H1 (cell line): ENCODE measurements around the gene NHP2. TPM values are rescaled to one million over a fixed set of nuclear protein-coding genes. Genes with fewer than 3 reads are reported as not detected.

Source experiments
- CTCF ChIA-PET: fragments of 300-600 bp; sonication (Branson Sonifier 250); formaldehyde crosslinking; loops from one replicate; lab custom pipeline; 2021; ENCODE audit not compliant: partially characterized antibody; lab: Charles Lee
- POLR2A ChIA-PET: fragments of 300-600 bp; sonication (Branson Sonifier 250); formaldehyde crosslinking; loops from one replicate; lab custom pipeline; 2021; ENCODE audit warnings: inconsistent platforms; ENCODE audit not compliant: partially characterized antibody; lab: Charles Lee
- DNase-seq, 2 experiments: peaks; one replicate each; pipeline versions ENCODE4 v3.0.0 to v3.0.0-alpha.2; 2010 to 2022; ENCODE audit warnings: low spot score in 2 of 2, low read depth in 1 of 2, mixed read lengths in 1 of 2
- FAIRE-seq: peaks from 2 replicates; lab custom pipeline; 2011; peaks lifted over from hg19 to GRCh38; lab: Jason Lieb, UNC
- H2AFZ ChIP-seq: 2 replicates; pipeline ENCODE4 v1.8.1; 2012; ENCODE audit warnings: low read length, inconsistent platforms
- H2AK5ac ChIP-seq: 2 replicates; pipeline ENCODE4 v1.6.1; 2013; ENCODE audit warnings: low read depth, low read length
- H2BK120ac ChIP-seq: replicated peaks from 2 replicates; pipeline ENCODE3; 2013; ENCODE audit warnings: low read depth, low read length, inconsistent platforms
- H2BK12ac ChIP-seq: 2 replicates; pipeline ENCODE4 v1.6.1; 2013; ENCODE audit warnings: low read depth, low read length
- H2BK15ac ChIP-seq: 2 replicates; pipeline ENCODE4 v1.6.1; 2013; ENCODE audit warnings: low read length
- H2BK20ac ChIP-seq: 2 replicates; pipeline ENCODE4 v1.6.1; 2013; ENCODE audit warnings: low read length
- H2BK5ac ChIP-seq: 2 replicates; pipeline ENCODE4 v1.6.1; 2013; ENCODE audit warnings: low read depth, low read length
- H3K14ac ChIP-seq: 2 replicates; pipeline ENCODE4 v1.6.1; 2013; ENCODE audit warnings: inconsistent platforms; ENCODE audit not compliant: insufficient read length
- H3K18ac ChIP-seq: 2 replicates; pipeline ENCODE4 v1.6.1; 2013; ENCODE audit warnings: low read length; ENCODE audit errors: extremely low read depth
- H3K23ac ChIP-seq: 2 replicates; pipeline ENCODE4 v1.6.1; 2013; ENCODE audit warnings: inconsistent platforms; ENCODE audit not compliant: insufficient read length
- H3K23me2 ChIP-seq: 2 replicates; pipeline ENCODE4 v1.6.1; 2013; ENCODE audit warnings: low read depth, low read length
- H3K27ac ChIP-seq: 2 replicates; pipeline ENCODE4 v1.6.1; 2011; ENCODE audit warnings: low read depth, low read length, inconsistent platforms
- H3K27me3 ChIP-seq, 4 experiments: replicated peaks in 1 of 4; 1 replicate in 1 of 4; 2 replicates in 3 of 4; pipeline versions ENCODE4 v1.6.1 to v1.8.1; 2011 to 2013; ENCODE audit warnings: low read length in 3 of 4, mild to moderate bottlenecking in 3 of 4, inconsistent platforms in 2 of 4, mixed read lengths in 2 of 4, moderate library complexity in 1 of 4; ENCODE audit not compliant: control insufficient read depth in 3 of 4, insufficient read depth in 3 of 4; ENCODE audit errors: extremely low read depth in 1 of 4
- H3K36me3 ChIP-seq, 4 experiments: 2 replicates each; pipeline versions ENCODE4 v1.6.1 to v1.8.1; 2011 to 2013; ENCODE audit warnings: mild to moderate bottlenecking in 4 of 4, low read length in 3 of 4, moderate library complexity in 2 of 4, control low read depth in 1 of 4, inconsistent platforms in 1 of 4; ENCODE audit not compliant: insufficient read depth in 4 of 4, control insufficient read depth in 2 of 4
- H3K4ac ChIP-seq: replicated peaks from 2 replicates; pipeline ENCODE3; 2013; ENCODE audit warnings: low read length, low read depth, mixed read lengths, inconsistent platforms; ENCODE audit not compliant: insufficient read length
- H3K4me1 ChIP-seq, 4 experiments: replicated peaks in 1 of 4; 1 replicate in 1 of 4; 2 replicates in 3 of 4; pipeline versions ENCODE4 v1.6.1 to v1.8.1; 2011 to 2013; ENCODE audit warnings: low read length in 3 of 4, inconsistent platforms in 2 of 4, mixed read lengths in 1 of 4; ENCODE audit not compliant: insufficient read depth in 4 of 4, control insufficient read depth in 3 of 4
- H3K4me2 ChIP-seq, 2 experiments: 2 replicates each; pipeline versions ENCODE4 v1.6.1 to v1.8.1; 2011 to 2013; ENCODE audit warnings: low read depth in 2 of 2, low read length in 2 of 2, control low read depth in 1 of 2, inconsistent platforms in 1 of 2, mild to moderate bottlenecking in 1 of 2; ENCODE audit not compliant: insufficient read depth in 1 of 2
- H3K4me3 ChIP-seq, 4 experiments: fragments of 200-600, 300-600 bp in 1 of 4; sonication (generic), shearing (Covaris generic), sonication (Bioruptor Twin) in 1 of 4; 2 replicates each; pipeline versions ENCODE4 v1.5.1 to v1.8.1; 2011 to 2016; ENCODE audit warnings: low read length in 4 of 4, low read depth in 3 of 4, control low read depth in 2 of 4, inconsistent platforms in 2 of 4, mild to moderate bottlenecking in 2 of 4, mixed read lengths in 1 of 4, moderate library complexity in 1 of 4; ENCODE audit not compliant: insufficient read depth in 2 of 4; ENCODE audit errors: extremely low read depth in 1 of 4
- H3K56ac ChIP-seq: replicated peaks from 2 replicates; pipeline ENCODE3; 2013; ENCODE audit warnings: low read depth, mild to moderate bottlenecking, mixed read lengths, low read length, inconsistent platforms; ENCODE audit not compliant: insufficient read length
- H3K79me1 ChIP-seq: 2 replicates; pipeline ENCODE4 v1.6.1; 2013; ENCODE audit warnings: low read depth, low read length, control low read depth
- H3K79me2 ChIP-seq, 2 experiments: 2 replicates each; pipeline versions ENCODE4 v1.6.1 to v1.8.1; 2012 to 2013; ENCODE audit warnings: low read length in 2 of 2, mild to moderate bottlenecking in 2 of 2, inconsistent platforms in 1 of 2; ENCODE audit not compliant: insufficient read depth in 2 of 2, control insufficient read depth in 1 of 2
- H3K9ac ChIP-seq, 4 experiments: replicated peaks in 1 of 4; 1 replicate in 1 of 4; 2 replicates in 3 of 4; pipeline versions ENCODE4 v1.6.1 to v1.8.1; 2011 to 2013; ENCODE audit warnings: low read depth in 3 of 4, low read length in 3 of 4, control low read depth in 2 of 4, mild to moderate bottlenecking in 2 of 4, moderate library complexity in 2 of 4, inconsistent platforms in 1 of 4; ENCODE audit errors: extremely low read depth in 1 of 4
- H3K9me3 ChIP-seq, 2 experiments: 2 replicates each; pipeline versions ENCODE4 v1.6.1 to v1.8.1; 2012 to 2013; ENCODE audit warnings: mild to moderate bottlenecking in 2 of 2, moderate library complexity in 2 of 2, control low read depth in 1 of 2, inconsistent platforms in 1 of 2, low read depth in 1 of 2, low read length in 1 of 2, mixed read lengths in 1 of 2; ENCODE audit not compliant: insufficient read depth in 2 of 2
- H4K20me1 ChIP-seq, 2 experiments: replicated peaks in 1 of 2; 2 replicates each; pipeline versions ENCODE3 to v1.8.1; 2011 to 2013; ENCODE audit warnings: inconsistent platforms in 2 of 2, low read length in 2 of 2, mild to moderate bottlenecking in 1 of 2; ENCODE audit not compliant: insufficient read depth in 2 of 2, control insufficient read depth in 1 of 2
- H4K5ac ChIP-seq: 2 replicates; pipeline ENCODE4 v1.6.1; 2013; ENCODE audit warnings: low read length, low read depth, mixed read lengths, inconsistent platforms; ENCODE audit not compliant: insufficient read length
- H4K8ac ChIP-seq: 2 replicates; pipeline ENCODE4 v1.8.0; 2013; ENCODE audit warnings: mild to moderate bottlenecking, moderate library complexity, low read length, inconsistent platforms; ENCODE audit not compliant: insufficient read depth; ENCODE audit errors: extremely low read depth
- H4K91ac ChIP-seq: replicated peaks from 2 replicates; pipeline ENCODE3; 2013; ENCODE audit warnings: low read length, mixed read lengths, inconsistent platforms; ENCODE audit not compliant: insufficient read length
- CREB1 ChIP-seq: IDR thresholded peaks from 2 replicates; pipeline ENCODE4 v1.6.1; 2012; ENCODE audit warnings: inconsistent platforms
- EGR1 ChIP-seq: IDR thresholded peaks from 2 replicates; pipeline ENCODE4 v1.6.1; 2011; ENCODE audit warnings: low read depth, low read length, borderline replicate concordance
- POLR2AphosphoS5 ChIP-seq: IDR thresholded peaks from 2 replicates; pipeline ENCODE4 v1.6.1; 2011; ENCODE audit warnings: low read depth, low read length
- SIN3A ChIP-seq, 2 experiments: IDR thresholded peaks in 1 of 2; conservative IDR thresholded peaks in 1 of 2; 2 replicates each; pipeline ENCODE4 v1.6.1; 2011 to 2012; ENCODE audit warnings: low read length in 2 of 2, improper control_type of control experiment in 1 of 2, low read depth in 1 of 2, mild to moderate bottlenecking in 1 of 2
- SUZ12 ChIP-seq: fragments of 200-600 bp; sonication (generic); IDR thresholded peaks from 2 replicates; pipeline ENCODE4 v1.6.1; 2012; ENCODE audit warnings: mild to moderate bottlenecking, inconsistent platforms, low read length, moderate library complexity, mixed read lengths
- TAF7 ChIP-seq: optimal IDR thresholded peaks from 2 replicates; pipeline ENCODE3; 2011; ENCODE audit warnings: low read depth, mild to moderate bottlenecking, inconsistent platforms, low read length, moderate library complexity, borderline replicate concordance
- TCF12 ChIP-seq: IDR thresholded peaks from 2 replicates; pipeline ENCODE4 v1.6.1; 2011; ENCODE audit warnings: low read depth, mild to moderate bottlenecking, low read length
- WGBS, 2 experiments: shearing (Covaris generic) in 1 of 2; methylation state at CpG; one replicate each; pipeline versions ENCODE4 v1.1.6 to v1.1.7; 2013 to 2015; ENCODE audit warnings: low lambda C conversion rate in 2 of 2, mixed read lengths in 2 of 2, inconsistent platforms in 1 of 2, low coverage in 1 of 2, missing lambda C conversion rate in 1 of 2; ENCODE audit not compliant: insufficient replicate concordance in 2 of 2, insufficient coverage in 1 of 2, insufficient read length in 1 of 2; ENCODE audit errors: extremely low coverage in 1 of 2, missing lambda C conversion rate in 1 of 2; 5-methylcytosine and 5-hydroxymethylcytosine counted together
- polyA plus RNA-seq, 7 experiments: library from polyadenylated mRNA; depleted of rRNA in 3 of 7; stranded (reverse) in 5 of 7; unstranded in 2 of 7; fragments of >200 nt in 5 of 7; fragments of 200-250 nt in 2 of 7; gene quantifications; 1 replicate in 5 of 7; 2 replicates in 1 of 7; 4 replicates in 1 of 7; pipeline versions ENCODE4 v1.2.1 to v1.2.3, GENCODE V29; 2011 to 2013; ENCODE audit warnings: missing spikeins in 2 of 7, mixed read lengths in 2 of 7
- total RNA-seq: library from RNA; stranded (reverse); fragmentation: NEBNext Ultra II Directional; extraction: Animal tissue kit (Norgen Biotek cat#: 25700); gene quantifications from 2 replicates; pipeline ENCODE4 v1.2.1, GENCODE V29; 2021
- TF ChIP-seq, protein P1 (sequence below), 3 experiments: IDR thresholded peaks; 1 replicate in 2 of 3; 2 replicates in 1 of 3; pipeline versions ENCODE4 v1.5.1 to v1.6.1; 2011; ENCODE audit warnings: low read length in 3 of 3, mild to moderate bottlenecking in 3 of 3, inconsistent platforms in 2 of 3, low read depth in 1 of 3, moderate library complexity in 1 of 3; ENCODE audit not compliant: insufficient read depth in 1 of 3; ENCODE audit errors: control extremely low read depth in 1 of 3

Gene NHP2
- total and polyA plus RNA-seq, 2 of the 8 experiments (the other 6 are each of a cell fraction or from before 2014, with no cell fraction given): 241 to 263 TPM

DNA sequence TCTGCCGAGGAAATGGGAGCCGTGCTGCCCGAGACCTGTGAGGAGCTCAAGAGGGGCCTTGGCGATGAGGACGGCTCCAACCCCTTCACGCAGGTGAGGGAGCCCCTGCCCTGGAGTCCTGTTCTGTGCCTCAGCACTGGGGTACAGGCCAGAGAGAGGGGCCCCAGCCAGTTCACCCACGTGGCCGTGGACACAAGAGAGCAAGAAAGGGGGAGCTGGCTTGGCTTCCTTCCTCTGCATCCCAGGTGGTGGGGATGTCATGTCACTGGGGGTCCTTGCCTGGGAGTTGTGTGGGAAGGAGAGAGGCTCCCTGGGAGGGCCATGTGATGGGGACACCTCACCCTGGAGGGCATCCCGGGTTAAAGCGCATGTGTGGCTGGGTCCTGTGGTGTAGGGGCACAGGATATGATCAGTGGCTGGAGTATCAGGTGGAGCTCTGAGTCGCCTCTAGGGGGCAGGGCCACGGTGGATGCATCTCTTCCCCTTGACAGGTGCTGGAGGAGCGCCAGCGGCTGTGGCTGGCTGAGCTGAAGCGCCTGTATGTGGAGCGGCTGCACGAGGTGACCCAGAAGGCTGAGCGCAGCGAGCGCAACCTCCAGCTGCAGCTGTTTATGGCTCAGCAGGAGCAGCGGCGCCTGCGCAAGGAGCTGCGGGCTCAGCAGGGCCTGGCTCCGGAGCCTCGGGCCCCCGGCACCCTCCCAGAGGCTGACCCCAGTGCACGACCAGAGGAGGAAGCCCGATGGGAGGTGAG, 32.9 kb downstream of the NHP2 start:
- FAIRE-seq: no peak
- no peak overlapping the region for H2BK20ac ChIP-seq
- H2AFZ ChIP-seq: no peak overlapping the region
- 86% methylated on average over 25 of the region's 29 CpGs; no CpG with 5 or more reads in 1 of the 2 experiments for WGBS, 2 experiments
- peak overlapping the region; percentile 96 for H2BK5ac ChIP-seq
- no peak overlapping the region for H4K5ac ChIP-seq
- no peak overlapping the region for H3K9ac ChIP-seq
- H3K23me2 ChIP-seq: peaks cover 2% of the 10 kb centered on the region; the same call in 1 of the 2 replicates
- H4K20me1 ChIP-seq: peaks cover 7 to 17% of the 10 kb centered on the region in 2 experiments
- no peak overlapping the region for H4K8ac ChIP-seq
- no peak overlapping the region for H3K18ac ChIP-seq
- H3K56ac ChIP-seq: no peak overlapping the region
- H3K4me1 ChIP-seq: peaks cover 11 to 66% (median 38%) of the 10 kb centered on the region in 4 experiments
- peak; percentile 41 to 77 for DNase-seq
- no peak overlapping the region for H3K4ac ChIP-seq
- H2BK120ac ChIP-seq: no peak overlapping the region
- no peaks in the 10 kb centered on the region for H3K9me3 ChIP-seq
- no peak overlapping the region for H3K4me2 ChIP-seq
- peak overlapping the region; percentile 30; the same call in 1 of the 2 replicates for H2AK5ac ChIP-seq
- ChIA-PET CTCF (interaction anchor here (0.6 to 12.9 kb wide), 24 partner anchors 9 to 609 kb away, joined by 3 to 189 read pairs (median 6); partner anchors contain the start of genes NHP2, RMND5B and ZNF354A), POLR2A (interaction anchor here (0.7 to 40.7 kb wide), 8 partner anchors 4 to 666 kb away, joined by 3 to 1250 read pairs (median 4); partner anchors contain the start of genes HNRNPAB, N4BP3, NHP2 and RMND5B)
- no peak overlapping the region for H3K23ac ChIP-seq
- peaks cover 9 to 29% (median 20%) of the 10 kb centered on the region in 4 experiments; a peak in 7 of 8 replicates for H3K36me3 ChIP-seq
- H3K27me3 ChIP-seq: no peaks in the 10 kb centered on the region
- peaks cover 22% of the 10 kb centered on the region for H3K79me1 ChIP-seq
- H4K91ac ChIP-seq: no peak overlapping the region
- H3K14ac ChIP-seq: no peak overlapping the region
- H2BK12ac ChIP-seq: no peak overlapping the region; the same call in 1 of the 2 replicates
- H3K79me2 ChIP-seq: peaks cover 10 to 56% of the 10 kb centered on the region in 2 experiments; a peak in 3 of 4 replicates
- H3K4me3 ChIP-seq: no peak overlapping the region
- H2BK15ac ChIP-seq: no peak overlapping the region
- no peak overlapping the region; the same call in 1 of the 2 replicates for H3K27ac ChIP-seq
- TF ChIP-seq EGR1 (peak; percentile 77), SIN3A (conservative IDR thresholded peaks at IDR 0.05 in 1 of 2, IDR thresholded peaks at IDR 0.05 in 1 of 2; ENCODE audit: low read depth in 1 of 2, low read length in 2 of 2) (peak; percentile 42 to 70; a peak in 2 of 4 replicates), SUZ12 (no peak), CREB1 (0 out of 2 replicates have a peak, but pooled peaks have one; percentile 31), TAF7 (no peak), TCF12 (0 out of 2 replicates have a peak, but pooled peaks have one; percentile 27), POLR2AphosphoS5 (peak; percentile 42; the same call in 1 of the 2 replicates)
- TF ChIP-seq, protein P1, sequence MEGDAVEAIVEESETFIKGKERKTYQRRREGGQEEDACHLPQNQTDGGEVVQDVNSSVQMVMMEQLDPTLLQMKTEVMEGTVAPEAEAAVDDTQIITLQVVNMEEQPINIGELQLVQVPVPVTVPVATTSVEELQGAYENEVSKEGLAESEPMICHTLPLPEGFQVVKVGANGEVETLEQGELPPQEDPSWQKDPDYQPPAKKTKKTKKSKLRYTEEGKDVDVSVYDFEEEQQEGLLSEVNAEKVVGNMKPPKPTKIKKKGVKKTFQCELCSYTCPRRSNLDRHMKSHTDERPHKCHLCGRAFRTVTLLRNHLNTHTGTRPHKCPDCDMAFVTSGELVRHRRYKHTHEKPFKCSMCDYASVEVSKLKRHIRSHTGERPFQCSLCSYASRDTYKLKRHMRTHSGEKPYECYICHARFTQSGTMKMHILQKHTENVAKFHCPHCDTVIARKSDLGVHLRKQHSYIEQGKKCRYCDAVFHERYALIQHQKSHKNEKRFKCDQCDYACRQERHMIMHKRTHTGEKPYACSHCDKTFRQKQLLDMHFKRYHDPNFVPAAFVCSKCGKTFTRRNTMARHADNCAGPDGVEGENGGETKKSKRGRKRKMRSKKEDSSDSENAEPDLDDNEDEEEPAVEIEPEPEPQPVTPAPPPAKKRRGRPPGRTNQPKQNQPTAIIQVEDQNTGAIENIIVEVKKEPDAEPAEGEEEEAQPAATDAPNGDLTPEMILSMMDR (IDR thresholded peaks at IDR 0.05; ENCODE audit: control extremely low read depth in 1 of 3, insufficient read depth in 1 of 3, low read depth in 1 of 3, low read length in 3 of 3): peak in 2 of 3 experiments; percentile 74 to 88; a peak in 3 of 4 replicates
